Renal cortical epithelial cell (primary cell): ENCODE data around the gene LANCL1. TPM values are rescaled to one million over a fixed set of nuclear protein-coding genes. Genes with fewer than 3 reads are reported as not detected.
A peak's percentile ranks its signal among the peaks of the same experiment; 100 is the strongest.
"Not testable (repeated sequence)": the region's sequence is repeated elsewhere in the genome, so short reads cannot be mapped to it uniquely, and the experiment has no call there.

Experiments
- DNase-seq: peaks from one replicate; pipeline ENCODE4 v3.0.0-alpha.2; 2011; ENCODE audit warnings: low read depth
- total RNA-seq: library from RNA; depleted of rRNA; stranded (reverse); fragments of >200 nt; gene quantifications from 2 replicates; pipeline ENCODE4 v1.2.3, GENCODE V29; 2014

Gene LANCL1
- total RNA-seq, 1 donor from 2014 or later: 95.0 TPM

DNA sequence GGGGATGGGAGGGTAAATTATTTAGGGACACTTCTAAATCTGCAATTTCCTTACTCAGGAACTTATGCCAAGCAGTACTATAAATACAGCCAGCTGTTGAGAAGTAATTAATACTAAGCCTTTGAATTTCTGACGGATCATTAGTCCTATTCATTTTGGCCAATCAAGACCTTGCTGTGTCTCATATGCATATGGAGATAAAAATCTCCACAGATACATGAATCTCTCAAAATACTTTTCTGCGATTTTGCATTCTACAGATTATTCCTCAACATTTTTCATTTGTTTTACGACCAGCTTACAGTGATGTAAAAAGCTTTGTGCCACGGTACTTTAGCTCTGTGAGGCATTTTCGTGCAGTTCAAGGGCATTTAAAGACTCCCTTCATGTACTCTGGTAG is 16.7 kb downstream of the LANCL1 start:
- DNase-seq: no peak

GRCh38 chr2:210459407-210459806 is 17.2 kb downstream of the LANCL1 start:
- no peak for DNase-seq

GRCh38 chr2:210458395-210458794 is 18.2 kb downstream of the LANCL1 start:
- DNase-seq: no peak

DNA sequence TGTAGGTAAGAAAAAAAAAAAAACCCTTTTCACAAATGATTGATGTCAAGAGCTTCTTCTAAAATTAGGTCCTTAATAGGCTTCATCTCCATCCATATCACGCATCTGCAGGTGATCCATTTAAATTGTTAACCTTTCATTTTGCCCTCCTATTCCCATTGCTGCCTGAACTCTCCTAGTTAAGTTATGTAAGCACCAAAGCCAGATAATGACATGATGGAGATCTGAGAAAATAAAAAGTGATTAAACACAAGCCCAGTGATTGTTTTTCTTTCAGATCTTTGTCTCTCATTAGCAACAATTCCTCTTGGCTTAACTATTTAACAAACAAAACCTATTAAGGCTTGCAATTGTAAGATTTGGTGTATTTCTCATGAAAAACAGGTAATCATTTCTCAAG is 20.0 kb downstream of the LANCL1 start:
- DNase-seq: no peak

DNA sequence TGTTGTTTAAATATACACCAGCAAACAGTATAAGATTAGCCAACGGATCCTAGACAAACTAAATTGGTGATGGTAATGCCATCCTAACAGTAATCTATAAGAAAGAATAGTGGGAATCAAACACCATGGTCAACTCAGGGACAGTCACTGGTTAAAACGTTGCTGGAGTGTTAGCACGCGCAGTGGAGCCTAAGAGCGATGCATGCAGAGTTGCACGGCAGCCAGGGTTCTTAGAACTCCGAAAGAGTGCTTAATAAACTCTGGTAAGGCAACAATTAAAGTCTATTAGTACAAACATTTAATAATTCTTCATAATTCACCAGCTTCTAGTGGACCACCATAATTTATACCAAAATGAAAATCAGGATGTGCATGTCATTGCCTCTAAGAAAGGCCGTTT is 22.2 kb downstream of the LANCL1 start:
- DNase-seq: no peak

GRCh38 chr2:210452194-210452593 is 24.4 kb downstream of the LANCL1 start:
- DNase-seq: no peak

DNA sequence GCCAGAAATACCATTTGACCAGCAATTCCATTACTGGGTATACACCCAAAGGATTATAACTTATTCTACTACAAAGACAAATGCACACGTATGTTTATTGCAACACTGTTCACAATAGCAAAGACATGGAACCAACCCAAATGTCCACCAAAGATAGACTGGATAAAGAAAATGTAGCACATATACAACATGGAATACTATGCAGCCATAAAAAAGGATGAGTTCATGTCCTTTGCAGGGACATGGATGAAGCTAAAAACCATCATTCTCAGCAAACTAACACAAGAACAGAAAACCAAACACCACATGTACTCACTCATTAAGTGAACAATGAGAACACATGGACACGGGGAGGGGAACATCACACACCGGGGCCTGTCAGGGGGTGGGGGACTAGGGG is 25.6 kb downstream of the LANCL1 start:
- not testable (repeated sequence) for DNase-seq

DNA sequence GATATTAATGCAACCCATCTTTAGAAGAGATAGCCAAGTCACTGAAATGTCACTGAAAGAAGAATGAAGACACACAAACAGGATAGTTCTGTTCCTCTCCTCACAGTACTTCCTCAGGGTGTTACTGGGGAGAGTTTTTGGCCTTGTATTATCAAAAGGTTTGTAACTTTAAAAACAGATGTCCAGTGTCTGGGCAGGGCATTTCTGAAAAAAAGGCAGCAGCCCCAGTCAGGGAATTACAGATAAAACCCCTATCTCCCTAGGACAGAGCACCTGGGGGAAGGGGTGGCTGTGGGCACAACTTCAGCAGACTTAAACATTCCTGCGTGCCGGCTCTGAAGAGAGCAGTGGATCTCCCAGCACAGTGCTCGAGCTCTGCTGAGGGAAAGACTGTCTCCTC is 30.8 kb downstream of the LANCL1 start:
- DNase-seq: no peak

DNA sequence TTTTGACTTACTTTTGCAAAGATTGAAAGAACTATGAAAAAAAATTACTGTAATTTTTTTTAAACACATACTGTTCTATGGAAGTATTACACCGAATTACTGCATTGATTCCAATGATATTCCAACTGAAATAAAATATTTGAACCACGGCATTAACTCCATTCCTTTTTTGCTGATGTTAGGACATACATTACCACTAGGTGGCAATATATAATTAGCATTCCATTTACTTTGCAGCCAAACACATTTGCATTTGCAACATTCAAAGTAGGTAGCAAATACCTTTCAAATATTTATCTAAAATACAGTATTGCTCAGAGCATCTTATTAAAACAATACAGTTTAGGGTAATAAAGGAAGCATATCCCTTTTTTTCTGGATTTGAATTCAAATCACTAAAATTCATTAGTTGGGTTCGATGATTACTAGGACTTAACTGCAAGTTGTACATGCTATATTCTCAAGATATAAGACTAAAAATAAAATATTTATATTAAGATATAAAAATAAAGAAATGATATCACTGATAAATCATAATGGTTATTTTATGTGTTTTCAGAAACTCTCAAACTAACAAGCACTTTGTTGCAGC is 31.3 kb downstream of the LANCL1 start:
- peak; percentile 47 for DNase-seq

- no peak for DNase-seq
Measured at GRCh38 chr2:210443527-210443926, 33.0 kb downstream of the LANCL1 start.

DNA sequence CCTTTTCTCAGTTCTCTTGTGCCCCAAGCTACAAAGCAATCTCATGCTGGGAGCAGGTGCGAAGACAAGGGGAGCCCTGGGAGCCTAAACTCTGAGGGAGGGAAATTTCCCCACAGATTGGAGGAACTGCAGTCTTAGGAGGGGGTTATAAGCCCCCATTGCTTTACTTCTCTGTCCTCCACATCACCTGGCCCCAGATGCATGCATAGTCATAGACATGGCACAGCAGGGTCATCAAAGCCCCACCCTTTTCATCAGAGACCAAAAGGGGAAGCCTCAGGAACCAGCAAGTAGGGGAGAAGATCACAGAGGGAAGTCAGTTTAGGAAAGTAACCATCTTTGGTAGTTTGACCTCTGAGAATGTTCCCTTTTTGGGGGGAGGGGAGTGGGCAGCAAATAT is 33.7 kb downstream of the LANCL1 start:
- no peak for DNase-seq

DNA sequence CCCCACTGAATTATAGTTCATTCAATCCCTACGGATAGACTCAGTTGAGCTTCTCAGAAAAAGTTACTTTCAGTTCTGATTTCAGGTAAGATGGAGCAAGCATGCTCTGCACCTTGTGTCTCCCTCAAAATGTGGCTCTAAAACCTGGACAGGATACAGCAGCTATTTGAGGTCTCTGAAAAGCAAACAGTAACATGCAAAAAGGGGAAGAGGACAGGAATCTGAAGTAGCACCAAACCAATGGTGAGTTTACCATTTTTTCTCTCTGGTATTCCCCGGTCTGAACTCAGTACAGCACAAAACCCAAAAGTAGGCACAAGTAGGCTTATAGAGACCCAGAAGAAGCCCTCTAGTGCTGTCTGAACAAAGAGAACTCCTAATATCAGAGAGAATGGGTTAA is 34.1 kb downstream of the LANCL1 start:
- no peak for DNase-seq

DNA sequence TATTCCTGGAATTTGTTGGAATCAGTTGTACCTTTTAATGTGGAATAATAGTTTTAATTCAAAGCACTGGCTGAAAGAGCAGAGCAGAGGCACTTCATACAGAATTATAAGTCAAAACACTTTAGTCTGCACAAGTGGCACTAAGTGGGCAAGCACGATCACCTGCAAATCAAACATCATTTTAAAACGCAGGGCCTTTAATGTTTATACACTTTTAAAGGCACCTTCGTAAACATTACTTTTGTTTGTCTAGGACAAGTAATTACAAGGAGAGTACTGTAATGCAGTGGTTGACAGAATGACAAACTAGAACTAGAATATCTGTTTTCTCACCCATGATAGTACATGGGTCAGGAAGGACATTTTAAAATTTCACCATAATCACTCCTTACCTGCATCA is 36.4 kb downstream of the LANCL1 start:
- DNase-seq: no peak

GRCh38 chr2:210435439-210435838 is 41.1 kb downstream of the LANCL1 start:
- no peak for DNase-seq

DNA sequence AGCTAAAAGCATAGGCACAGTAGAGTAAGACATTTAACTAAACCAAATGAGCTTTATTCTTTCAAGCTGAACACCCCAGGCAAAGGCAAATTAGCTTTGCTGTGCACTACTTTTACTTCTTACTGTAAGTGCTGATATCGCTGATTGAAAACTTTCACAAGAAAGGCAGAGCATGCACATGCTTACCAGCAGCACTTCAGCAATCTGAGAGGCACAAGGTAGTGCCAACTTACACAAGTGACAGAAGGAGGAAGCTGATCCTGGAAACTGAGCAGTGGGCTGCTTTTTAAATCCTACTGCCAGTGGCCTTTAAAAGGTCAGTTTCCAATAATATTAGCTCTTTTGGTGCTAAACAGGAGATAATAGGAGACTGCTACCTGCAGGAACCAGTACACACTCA is 43.9 kb downstream of the LANCL1 start:
- DNase-seq: no peak

- DNase-seq: no peak
Measured at GRCh38 chr2:210429403-210430137, 47.0 kb downstream of the LANCL1 start.

- DNase-seq: no peak
Measured at GRCh38 chr2:210428393-210429179, 48.0 kb downstream of the LANCL1 start.

DNA sequence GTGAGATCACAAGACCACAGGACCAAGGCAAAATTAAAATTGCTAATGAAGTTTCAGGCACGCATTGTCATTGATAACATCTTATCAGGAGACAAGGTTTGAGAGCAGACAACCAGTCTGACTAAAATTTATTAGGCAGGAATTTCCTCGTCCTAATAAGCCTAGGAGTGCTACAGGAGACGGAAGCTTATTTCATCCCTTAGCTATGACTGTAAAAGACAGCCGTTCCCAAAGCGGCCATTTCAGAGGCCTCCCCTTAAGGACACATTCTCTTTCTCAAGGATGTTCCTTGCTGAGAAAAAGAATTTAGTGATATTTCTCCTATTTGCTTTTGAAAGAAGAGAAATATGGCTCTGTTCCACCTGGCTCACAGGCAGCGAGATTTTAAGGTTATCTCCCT is 49.2 kb downstream of the LANCL1 start:
- DNase-seq: not testable (repeated sequence)

DNA sequence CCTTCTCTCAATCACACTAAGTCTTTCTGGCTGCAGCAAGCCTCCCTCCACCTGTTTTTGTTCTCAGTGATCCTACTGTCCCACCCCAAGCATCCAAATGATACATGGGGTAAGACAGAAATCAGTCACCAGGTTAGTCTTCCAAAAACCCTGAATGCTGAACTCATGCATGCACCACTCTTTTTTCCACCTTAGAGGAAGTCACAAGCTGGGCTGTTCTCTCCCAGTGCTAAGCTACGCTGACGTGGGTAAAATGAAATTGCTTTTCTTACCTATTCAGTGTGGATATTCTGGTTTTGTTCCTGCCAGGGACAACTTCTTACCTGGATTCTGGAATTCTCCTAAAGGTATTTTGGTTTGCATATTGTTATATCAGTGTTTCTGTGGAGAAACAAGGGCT is 54.2 kb downstream of the LANCL1 start:
- DNase-seq: no peak

GRCh38 chr2:210421916-210422315 is 54.6 kb downstream of the LANCL1 start:
- peak; percentile 94 for DNase-seq

GRCh38 chr2:210412660-210413059 is 63.9 kb downstream of the LANCL1 start:
- no peak for DNase-seq

DNA sequence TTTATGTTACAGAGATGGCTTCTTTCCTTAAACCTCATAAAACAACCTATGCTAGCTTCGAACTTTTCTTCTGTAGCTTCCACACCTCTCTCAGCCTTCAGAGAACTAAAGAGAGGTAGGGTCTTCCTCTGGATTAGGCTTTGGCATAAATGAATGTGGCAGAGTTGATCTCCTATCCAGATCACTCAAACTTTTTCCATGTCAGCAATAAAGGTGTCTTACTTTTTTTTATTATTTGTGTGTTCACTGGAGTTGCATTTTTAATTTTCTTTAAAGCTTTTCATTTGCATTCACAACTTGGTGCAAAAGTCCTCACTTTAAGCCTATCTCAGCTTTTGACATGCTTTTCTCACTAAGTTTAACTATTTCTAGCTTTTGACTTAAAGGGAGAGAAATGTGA is 66.0 kb downstream of the LANCL1 start:
- no peak for DNase-seq

GRCh38 chr2:210399440-210400041 is 77.0 kb downstream of the LANCL1 start:
- peak; percentile 25 for DNase-seq
